ENCODE data around the gene NOM1.
A peak's percentile ranks its signal among the peaks of the same experiment; 100 is the strongest.

Gene NOM1

DNA sequence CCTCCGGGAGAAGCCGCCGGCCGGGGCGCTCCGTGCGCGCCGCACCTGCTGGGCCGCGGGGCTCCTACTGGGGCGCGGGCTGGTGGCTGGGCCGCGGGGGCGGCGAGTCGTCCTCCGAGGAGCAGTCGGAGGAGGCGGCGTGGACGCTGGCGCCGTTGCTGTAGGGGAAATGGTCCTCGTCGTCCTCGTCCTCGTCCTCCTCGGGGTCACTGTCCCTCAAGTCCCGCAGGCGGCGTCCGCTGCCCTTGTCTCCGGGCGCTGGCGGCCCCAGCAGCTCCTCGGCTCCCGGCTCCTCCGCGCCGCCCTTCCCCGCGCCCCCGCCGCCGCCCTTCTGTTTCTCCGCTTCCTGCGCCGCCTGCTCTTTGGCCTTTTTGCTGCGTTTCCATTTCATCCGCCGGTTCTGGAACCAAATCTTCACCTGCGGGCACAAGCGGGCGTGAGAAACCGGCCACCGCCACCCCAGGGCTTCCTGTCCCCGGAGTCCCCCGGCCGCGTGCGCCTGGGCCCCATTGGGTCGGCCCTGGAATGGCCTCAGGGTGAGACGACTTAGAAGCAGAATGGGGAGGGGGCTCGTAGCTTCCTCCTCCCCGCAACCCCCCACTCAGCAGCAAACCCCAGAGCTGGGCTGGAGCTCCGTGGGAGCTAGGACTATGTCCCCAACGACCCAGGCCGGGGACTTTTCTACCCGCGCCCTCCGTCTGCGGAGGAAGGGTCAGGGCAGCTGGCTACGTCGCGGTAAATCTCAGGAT is 56.1 kb downstream of the NOM1 start:
- no peak for DNase-seq

DNA sequence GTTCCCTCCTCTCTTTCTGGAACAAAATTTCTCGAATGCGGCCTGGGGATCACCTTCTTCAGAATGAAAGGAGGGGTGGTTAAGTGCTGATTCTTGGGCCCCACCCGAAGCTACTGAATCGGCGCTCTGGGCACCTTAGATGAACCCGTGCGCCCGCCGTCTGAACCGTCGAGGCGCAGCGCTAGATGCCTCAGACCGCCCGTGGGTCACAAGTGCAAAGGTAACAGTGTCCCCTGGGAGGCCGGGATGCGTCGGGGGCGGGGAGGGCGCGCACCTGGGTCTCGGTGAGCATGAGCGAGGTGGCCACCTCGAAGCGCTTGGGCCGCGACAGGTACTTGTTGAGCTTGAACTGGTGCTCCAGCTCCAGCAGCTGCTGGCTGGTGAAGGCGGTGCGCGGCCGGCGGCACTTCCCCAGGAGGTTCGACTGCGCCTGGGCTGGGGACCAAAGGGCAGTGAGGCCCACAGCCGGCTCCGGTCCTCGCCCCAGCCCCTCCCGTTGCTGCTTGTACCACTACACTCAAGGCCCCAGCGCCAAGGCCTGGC is 56.8 kb downstream of the NOM1 start:
- no peak for DNase-seq

DNA sequence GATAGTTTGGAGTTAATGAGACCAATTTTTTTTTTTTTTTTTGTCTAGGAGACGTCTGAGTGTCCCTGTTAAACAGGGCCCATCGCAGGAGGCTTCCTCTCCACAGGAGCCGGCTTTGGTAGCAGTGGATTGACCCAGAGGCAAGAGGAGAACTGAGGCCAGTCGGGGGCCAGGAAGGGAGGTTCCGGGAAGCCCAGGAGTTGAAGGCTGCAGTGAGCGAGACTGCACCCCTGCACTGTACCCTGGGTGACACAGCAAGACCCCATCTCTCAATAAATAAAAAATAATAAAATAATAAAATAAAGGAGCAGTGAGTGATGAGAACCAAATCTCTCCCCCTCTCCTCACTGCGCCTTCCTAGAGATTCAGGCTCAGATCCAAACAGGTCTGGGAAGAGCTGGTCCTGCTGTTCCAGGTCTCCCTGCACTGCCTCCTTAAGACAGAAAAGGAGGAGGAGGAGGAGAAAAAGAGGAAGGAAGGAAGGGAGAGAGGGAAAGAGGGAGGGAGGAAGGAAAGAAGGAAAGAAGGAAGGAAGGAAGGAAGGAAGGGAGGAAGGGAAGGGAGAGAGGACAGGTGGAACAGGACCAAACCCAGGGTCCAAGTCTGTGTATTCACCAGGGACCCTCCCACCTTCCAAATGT is 57.4 kb downstream of the NOM1 start:
- DNase-seq: no peak

DNA sequence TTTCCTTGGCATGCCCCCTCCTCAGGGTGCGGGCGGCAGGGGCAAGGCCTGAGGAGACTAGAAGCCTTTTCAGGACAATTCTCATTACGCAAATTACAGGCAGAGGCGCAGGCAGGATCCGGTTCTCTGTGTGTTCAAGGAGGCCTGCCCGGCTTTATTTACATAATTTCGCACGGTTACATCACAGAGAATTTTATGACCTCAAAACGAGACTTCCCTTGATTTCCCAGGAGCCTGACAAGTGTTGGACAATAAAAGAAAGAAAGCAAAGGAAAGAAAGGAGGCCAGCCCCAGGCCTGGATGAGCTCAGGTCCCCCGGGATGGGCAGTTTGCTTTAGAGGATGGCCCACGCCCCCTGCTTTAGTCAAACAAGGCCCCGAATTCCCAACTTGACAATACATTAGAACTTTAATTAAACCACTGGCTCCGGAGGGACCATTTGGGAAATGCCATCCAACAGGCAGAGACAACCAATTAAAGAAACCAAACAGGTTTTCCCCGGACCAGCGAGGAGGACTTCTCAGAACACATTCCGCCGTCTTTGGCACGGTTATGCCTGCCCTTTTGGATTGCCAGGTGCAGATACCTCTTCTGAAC is 58.1 kb downstream of the NOM1 start:
- no peak for DNase-seq

DNA sequence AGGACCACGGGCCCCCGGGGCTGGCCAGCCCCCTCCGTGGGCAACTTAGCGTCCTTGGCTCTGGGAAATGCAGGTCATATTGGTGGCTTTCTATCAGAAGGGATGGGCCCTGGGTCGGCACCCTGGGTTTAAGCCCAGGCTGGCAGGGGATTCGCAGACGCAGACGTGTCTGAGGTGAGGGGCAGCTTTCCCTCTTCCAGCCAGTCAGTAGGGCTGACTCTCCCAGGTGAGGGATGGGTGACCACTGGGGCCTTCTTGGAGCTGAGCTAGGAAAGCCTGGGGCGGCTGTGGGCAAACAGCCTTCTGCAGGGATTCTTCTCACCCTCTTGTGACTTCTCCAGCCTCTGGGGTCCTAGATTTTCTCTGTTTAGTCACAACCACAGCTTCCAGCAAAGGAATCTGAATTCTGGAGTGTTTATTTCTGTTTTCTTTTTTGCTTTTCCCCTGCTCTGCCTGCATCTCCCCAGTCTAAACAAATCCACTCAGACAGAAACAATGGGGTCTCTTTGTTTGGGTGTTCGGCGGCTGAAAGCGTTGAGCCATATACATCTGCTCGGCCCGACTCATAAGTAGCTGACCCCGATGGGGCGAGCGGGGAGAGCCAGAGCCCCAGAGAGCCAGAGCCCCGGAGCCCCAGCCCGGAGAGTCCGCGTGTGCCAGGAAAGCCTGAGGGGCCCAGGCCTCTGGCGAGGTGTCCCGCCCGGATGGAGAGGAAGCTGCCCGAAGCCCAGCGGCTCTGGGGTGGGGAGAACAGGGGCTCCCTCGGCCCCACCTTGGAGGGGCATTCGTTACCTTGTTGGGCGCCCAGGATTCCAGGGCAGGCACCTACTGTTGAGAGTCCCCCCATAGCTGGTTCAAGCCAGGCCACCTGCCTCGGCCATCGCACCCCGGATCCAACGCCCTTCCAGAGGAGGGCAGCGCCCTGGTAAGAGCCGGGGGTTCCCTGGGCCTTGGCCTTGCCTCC is 59.0 kb downstream of the NOM1 start:
- no peak for DNase-seq

DNA sequence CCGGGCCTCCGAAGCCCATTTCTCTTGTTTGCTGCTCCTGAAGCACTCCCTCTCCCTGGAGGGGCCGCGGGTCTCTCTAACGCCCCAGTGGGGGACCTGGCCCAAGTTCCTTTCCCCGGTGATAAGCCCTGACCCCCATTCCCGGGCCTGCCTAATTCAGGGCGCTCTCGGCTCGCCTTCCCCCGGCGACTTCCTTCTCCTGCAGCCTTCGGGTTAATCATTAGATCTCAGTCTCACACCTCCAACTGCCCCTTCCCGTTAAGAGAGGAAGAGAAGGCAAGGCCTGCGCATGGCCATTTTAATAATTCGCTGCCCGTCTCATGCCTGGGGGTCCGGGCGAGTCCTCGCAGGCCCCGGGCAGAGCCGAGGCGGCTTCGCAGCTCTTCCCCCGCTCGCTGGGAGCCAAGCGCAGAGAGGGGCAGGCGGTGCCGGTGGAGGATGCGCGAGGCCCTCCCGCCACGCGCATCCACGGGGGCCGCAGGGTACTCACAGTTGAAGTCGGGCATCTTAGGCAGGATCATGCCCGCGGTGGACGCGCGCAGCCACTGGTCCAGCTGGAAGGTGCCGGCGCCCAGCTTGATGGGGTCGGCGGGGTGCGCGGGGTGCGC is 59.8 kb downstream of the NOM1 start:
- DNase-seq: no peak

DNA sequence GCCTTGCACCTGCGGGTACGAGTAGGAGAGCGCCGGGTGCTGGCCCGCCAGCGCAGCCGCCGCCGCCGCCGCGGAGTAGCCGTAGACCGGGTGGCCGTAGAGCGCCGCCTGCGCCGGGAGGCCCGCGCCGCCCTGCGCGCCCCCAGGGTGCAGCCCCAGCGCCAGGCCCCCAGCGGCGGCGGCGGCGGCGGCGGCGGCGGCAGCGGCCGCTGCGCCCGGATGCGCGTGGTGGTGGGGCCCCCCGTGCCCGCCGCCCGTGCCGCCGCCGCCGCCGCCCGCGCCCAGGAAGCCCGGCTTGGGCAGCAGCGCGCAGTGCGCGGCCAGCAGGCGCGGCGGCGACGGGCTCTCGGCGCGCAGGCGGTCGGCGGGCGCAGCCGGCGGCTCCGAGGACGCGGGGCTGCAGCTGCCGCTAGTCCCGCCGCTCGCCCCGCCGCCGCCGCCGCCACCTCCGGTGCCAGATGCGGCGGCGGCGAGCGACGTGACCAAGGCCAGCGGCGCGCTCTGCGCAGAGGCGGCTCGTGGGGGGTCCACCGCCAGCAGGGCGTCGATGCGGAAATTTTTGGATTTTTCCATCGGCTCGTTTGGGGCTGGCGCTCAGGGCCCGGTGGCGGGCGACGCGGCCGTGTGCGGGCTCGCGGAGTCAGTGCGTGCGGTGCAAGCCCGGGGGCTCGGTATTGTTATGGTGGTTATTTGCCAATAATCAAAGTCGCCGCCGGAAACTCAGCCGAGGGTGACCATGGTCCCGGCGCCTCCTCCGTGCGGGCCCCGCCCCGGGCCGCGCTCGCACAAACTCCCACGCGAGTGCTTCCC is 60.5 kb downstream of the NOM1 start:
- DNase-seq: no peak

DNA sequence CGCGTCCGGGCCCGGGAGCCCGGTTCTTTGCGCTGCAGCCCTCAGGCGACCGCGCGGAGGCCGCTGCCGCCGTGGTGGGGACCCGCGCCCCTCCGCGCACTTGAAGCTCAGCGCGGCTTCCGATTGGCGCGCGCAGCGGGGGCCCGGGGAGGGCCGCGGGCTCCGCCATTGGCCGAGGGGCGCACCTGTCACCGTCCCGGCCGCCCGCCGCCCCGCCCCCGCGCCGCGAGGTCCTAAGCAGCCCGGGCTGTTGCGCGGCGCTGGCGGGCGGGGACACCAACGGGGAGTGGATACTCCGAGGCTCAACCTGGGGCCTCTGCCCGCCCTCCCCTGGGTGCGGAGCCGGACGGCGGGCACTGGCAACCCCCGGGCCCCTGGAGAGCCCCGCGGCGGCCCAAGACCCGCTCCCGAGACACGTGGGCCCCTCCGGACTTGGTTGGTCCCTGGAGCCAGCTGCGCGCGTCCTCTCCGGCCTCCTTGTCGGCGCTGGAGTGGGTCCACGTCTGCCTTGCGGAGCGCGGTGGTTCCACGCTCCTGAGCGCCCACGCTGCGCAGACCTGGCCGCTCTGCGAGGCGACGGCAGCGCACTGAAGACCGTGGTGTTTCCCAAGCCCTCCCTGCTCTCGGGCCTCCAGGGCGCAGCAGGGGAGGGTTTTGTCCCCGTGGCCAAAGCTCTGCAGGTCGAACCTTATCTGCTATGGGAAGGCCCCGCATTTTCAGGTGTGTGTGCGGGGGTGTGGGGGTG is 61.2 kb downstream of the NOM1 start, which contains the start of gene MNX1:
MNX1 (minus strand) TSS at position 76 of the 745 bp plus-strand sequence. CDS start 313 bp downstream, outside the sequence.
- peak; percentile 51 for DNase-seq

DNA sequence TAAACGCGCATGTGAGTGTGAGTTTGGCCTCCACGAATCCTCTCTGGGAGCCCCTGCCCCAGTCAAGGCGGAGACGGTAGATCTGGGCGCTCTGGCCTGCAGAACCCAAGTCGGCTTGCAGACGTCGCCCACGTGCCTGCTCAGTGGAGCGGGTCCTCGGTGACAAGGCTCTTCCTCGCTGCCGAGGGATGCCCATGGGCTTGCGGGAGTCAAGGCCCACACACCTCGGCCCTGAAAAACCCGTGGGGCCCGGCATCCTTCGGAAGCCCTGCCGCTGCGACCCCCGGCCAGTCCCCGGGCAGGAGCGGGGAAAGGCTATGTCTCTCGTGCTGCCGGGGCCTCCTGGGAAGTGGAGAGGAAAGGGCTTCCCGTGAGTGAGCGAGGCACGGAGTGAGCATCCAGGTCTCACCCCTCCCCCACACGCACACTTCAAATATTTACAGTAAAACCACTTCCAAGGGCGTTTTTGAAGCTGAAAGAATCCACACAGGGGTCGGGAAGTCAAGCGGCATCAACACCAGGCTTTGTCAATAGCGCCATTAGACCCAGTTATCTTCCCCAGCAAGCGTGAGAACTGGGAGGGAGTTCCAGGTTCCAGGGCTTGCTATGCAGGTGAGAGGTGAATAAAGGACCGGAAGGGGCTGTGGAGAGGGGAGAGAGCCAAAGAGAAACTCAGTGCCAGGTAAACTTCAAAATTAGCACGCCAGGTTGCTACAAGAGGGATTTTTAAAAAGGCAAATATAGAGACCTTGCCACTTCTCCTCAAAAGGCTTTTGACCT is 62.0 kb downstream of the NOM1 start:
- DNase-seq: no peak

DNA sequence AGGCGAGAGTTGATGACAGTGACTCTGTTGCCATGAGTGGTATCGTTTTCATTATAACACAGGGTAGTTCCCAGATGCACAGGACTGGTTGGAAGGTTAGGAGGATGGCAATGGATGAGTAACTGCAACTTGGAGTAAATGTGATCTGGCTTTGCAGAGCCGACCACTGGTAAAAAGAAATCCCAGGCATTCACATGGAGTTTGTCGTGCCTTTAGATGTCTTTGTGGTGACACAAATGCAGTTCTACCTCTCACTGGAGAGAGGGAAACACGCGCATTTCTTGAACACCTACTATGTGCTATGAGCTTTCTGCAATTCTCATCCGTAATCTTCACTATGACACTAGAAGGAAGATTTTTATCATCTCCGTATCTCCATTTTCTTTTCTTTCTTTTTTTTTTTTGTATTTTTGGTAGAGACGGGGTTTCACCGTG is 62.6 kb downstream of the NOM1 start:
- no peak for DNase-seq

DNA sequence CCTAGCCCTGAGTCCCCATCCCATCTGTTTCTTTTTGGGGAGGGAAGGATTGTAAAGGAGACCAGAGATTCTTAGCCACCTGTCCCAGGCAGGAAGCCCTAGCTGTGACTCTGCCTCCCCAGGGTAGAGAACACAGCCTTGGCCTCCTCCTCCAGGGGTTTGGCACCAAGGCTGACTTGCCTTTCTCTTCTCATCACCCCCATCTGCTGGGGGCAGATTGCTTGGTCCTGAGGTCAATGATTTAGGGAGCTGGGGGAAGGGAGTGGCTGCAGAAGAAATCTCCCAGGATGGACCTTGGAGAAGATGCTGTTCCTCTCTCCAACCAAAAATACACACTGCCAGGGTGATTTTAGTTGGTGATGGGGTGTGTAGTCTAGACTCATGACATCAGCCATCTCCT is 63.6 kb downstream of the NOM1 start:
- DNase-seq: no peak

DNA sequence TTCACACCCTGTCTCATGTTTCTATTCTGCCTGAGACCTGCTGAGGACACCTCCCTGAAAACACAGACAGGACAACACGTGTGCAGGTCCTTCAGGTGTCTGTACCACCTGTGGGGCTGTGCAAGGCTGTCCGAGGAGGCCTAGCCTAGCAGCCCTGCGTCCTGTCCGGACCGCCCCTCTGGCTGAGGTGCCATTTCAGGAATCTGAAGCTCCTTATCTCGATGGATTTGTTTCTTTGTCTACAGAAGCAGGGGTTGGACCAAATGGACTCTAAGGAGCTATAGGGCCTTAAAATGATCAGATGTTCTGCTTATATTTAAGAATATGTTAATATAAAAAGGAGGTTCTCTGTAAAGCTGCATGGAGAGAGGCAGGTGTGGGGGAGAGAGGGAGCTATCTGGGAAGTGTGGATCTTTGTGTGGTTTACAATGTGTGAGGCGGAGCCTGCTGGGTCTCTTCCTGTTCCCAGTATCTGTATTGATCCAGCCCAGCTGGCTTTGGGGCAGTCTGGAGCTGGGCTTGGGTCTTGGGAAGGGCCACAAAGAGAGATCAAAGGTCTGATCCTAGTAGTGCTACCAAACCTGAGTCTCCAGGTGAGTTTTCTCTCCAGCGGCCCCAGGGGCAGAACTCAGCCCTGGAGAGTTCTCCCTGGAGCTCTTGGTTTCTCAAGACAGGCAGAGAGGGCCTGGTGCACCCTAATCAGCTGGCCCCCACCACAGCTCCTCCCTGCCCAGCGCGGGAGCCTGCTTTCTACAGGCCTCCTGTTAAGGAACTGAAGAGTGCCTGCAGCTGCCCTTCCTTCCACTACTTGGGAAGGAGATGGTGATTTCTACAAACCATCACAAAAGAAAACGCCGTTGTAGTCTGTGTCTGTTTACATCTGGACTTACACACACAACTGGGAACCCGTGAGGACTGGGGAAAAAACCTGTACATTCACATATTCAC is 64.4 kb downstream of the NOM1 start:
- DNase-seq: no peak

DNA sequence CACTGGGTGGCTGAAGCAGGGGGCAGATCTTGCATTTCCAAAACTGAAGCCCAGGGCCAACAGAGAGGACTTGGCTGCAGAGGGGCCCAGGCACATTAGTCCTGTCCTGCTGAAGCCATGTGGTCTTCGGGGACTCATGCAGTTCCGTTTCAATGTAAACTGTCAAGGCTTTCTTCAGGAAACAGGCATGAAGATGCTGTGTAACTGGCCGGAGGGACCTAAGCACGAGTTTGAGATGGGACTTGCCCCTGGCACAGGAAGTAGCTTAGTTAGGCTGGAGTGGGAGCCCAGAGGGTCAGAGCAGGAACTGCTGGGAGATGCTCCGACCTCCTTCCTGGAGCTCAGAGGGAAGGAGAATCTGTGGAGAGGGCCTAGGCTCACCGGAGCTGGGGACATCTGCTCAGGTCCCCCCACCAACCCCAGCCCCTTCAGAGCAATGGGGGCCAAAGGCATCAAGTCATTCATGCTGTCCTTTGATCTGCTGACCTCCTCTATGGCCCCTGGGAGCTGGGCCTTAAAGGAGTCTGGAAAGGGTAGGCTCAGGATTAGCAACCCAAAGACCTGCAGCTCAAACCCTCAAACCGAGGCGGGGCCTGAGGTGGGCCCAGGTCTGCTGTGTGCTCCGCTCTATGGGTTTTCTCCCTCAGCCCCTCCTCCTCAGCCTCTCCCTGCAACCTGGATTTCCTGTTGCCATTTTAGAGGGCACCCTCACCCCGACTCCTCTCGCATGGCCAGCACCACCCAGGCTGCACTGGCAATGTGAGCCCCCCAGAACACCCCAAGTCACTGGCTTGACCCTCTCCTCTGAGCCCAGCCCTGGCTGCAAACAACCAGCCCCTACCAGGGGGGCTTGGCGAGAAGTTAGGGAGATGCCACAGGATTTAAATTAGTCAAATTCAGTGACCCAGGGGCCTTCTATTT is 65.4 kb downstream of the NOM1 start:
- no peak for DNase-seq

DNA sequence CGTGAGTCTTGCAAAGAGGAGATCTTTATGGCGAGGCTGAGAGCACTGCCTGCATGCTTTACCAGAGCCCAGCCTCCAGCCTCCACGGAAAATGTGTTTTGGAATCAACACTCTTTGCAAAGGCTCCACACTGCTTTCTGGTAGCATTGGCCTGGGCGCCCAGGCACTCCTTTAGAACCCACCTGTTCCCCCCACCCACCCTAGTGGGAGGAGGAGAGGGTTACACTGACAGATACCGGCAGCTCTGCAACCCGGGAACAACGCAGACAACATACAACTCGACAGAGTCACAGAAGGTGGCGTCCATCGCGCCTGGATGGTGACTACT is 66.5 kb downstream of the NOM1 start:
- DNase-seq: no peak

DNA sequence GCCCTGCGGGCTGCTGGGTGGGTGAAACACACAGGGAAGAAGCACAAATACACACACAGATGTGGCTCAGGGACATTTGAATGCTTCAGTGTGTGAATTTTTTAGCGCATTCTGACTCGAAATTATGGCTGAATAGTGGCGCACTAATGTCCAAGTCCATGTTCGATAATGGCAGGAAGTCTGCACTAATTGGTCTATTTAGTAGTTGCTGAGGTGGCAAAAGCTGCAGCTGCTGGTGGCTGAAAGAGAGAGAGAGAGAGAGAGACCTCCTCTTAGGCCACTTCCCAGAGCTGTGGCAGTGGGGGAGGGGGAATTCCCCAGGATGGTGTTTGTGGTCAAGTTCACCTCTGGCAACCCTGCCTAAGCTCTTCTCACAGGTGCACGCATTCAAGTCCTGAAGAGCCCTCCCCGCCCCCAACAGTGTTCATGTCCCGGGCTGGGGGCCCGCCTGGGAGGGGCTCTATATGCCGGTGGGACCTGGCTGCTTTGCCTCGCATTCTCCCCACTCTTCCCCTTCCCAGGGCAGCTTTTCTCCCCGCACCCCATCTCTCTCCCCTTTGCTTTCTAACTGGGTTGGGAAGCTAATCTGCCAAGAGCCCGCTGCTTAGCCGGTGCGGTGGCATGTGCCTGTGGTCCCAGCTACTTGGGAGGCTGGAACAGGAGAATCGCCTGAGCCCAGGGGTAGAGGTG is 67.0 kb downstream of the NOM1 start:
- no peak for DNase-seq

DNA sequence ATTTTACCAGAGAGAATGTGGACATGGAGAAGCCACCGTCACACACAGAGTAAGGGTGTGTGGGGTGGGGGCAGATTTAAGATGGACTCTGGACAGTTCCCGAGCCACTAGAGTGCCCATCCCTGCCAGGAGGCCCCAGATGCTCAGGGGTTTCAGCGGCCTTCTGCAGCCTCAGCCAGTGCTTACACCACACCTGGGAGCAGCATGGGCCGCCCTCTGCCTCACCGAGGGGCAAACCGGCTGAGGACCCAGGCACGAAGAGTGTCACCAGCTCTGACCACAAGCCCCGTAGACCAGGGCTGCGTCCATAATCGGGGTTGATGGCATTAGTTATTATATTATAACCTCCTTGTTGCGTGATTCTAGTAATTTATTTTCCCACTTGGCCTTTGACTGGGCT is 67.6 kb downstream of the NOM1 start:
- DNase-seq: no peak
